Lower lobe of right lung (tissue), 2 donors: ENCODE data around the gene RBBP4. TPM values are rescaled to one million over a fixed set of nuclear protein-coding genes. Genes with fewer than 3 reads are reported as not detected.
A peak's percentile ranks its signal among the peaks of the same experiment; 100 is the strongest.
"Not testable (repeated sequence)": the region's sequence is repeated elsewhere in the genome, so short reads cannot be mapped to it uniquely, and the experiment has no call there.

Experiments used
- ATAC-seq, 2 donors: fragments of 200-7000 bp; cut with Tn5 transposase; one replicate each; pipeline ENCODE4 v1.9.1; 2020 to 2022; ENCODE audit warnings: mild to moderate bottlenecking in 2 of 2, moderate library complexity in 2 of 2
- DNase-seq: peaks from one replicate; pipeline ENCODE4 v3.0.0-alpha.2; 2020
- H3K27ac ChIP-seq: fragments of 200-600 bp; one replicate; pipeline ENCODE4 v1.8.0; 2022
- H3K27me3 ChIP-seq: fragments of 200-600 bp; one replicate; pipeline ENCODE4 v1.8.0; 2022; ENCODE audit warnings: low read depth
- H3K36me3 ChIP-seq: fragments of 200-600 bp; one replicate; pipeline ENCODE4 v1.8.0; 2022; ENCODE audit warnings: mild to moderate bottlenecking
- H3K4me1 ChIP-seq: fragments of 200-600 bp; one replicate; pipeline ENCODE4 v1.8.0; 2022
- H3K4me3 ChIP-seq: fragments of 200-600 bp; one replicate; pipeline ENCODE4 v1.8.0; 2022; ENCODE audit warnings: mild to moderate bottlenecking
- H3K9me3 ChIP-seq: fragments of 200-600 bp; one replicate; pipeline ENCODE4 v1.8.0; 2022
- intact Hi-C: fragments of 100-400 bp; cut with DNase I; formaldehyde crosslinking; loops from one replicate; pipeline ENCODE4 v1.11.0; 2022
- total RNA-seq: library from RNA; stranded (reverse); fragmentation: NEBNext Ultra II Directional; extraction: Animal tissue kit (Norgen Biotek cat#: 25700); gene quantifications from one replicate; pipeline ENCODE4 v1.2.1, GENCODE V29; 2021
- TF ChIP-seq, protein P1 (sequence below): fragments of 200-600 bp; IDR thresholded peaks from one replicate; pipeline ENCODE4 v1.8.0; 2022; ENCODE audit warnings: antibody characterized with exemption, mild to moderate bottlenecking
- donor health status: DM: no; HTN: yes; CAD: no; lungs with severe emphysema.

RBBP4 gene
- total RNA-seq, 1 donor from 2014 or later, result 155 TPM

DNA sequence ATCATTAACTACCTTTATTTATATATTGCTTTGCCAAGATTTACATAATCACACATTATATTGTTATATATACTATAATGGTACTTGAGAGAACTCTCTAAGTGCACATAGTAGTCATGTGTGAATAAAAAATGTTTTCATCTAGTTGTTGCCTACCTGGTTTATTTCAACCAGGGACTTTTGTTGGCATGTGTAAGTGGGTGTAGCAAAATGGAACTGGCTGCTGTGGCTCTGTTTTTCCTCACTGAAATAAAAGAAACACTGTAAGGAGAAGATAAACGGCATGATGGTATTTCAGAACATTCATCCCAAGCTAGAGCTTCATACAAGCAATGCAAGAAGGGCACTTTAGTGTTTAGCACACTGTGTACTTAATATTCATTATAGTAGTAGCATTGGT is 14.9 kb downstream of the RBBP4 start:
- intact Hi-C loops, result no loop called here
- Histone ChIP-seq H3K4me1 (peaks cover 6% of the 10 kb centered on the region), H3K27ac (no peak overlapping the region), H3K4me3 (no peak overlapping the region), H3K9me3 (no peaks in the 10 kb centered on the region), H3K36me3 (peaks cover 99% of the 10 kb centered on the region), H3K27me3 (no peaks in the 10 kb centered on the region)
- no peak for ATAC-seq
- TF ChIP-seq, protein P1, sequence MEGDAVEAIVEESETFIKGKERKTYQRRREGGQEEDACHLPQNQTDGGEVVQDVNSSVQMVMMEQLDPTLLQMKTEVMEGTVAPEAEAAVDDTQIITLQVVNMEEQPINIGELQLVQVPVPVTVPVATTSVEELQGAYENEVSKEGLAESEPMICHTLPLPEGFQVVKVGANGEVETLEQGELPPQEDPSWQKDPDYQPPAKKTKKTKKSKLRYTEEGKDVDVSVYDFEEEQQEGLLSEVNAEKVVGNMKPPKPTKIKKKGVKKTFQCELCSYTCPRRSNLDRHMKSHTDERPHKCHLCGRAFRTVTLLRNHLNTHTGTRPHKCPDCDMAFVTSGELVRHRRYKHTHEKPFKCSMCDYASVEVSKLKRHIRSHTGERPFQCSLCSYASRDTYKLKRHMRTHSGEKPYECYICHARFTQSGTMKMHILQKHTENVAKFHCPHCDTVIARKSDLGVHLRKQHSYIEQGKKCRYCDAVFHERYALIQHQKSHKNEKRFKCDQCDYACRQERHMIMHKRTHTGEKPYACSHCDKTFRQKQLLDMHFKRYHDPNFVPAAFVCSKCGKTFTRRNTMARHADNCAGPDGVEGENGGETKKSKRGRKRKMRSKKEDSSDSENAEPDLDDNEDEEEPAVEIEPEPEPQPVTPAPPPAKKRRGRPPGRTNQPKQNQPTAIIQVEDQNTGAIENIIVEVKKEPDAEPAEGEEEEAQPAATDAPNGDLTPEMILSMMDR, result no peak
- DNase-seq, result no peak

DNA sequence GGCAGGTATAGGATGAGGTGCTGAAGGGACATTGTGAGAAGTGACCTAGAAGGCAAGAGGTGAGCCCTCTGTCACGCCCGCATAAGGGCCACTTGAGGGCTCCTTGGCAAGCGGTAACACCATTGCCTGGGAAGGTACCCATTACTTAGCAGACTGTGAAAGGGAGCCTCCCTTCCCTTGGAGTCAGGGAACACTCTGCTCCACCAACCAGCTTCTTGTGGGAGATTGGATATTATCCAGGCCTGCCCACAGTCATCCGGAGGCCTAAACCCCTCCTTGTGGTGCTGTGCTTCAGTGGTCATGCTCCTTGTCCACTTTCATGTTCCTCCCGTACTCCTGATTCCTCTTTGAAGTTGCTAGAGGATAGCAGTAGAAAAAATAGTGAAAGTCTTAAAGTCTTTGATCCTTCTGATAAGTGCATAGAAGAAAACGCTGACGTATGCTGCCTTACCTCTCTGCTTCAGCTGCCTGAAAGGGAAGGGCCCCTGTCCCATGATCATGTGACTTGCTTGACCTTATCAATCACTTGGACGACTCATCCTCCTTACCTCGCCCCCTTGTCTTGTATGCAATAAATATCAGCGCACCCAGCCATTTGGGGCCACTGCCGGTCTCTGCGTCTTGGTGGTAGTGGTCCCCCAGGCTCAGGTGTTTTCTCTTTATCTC is 16.0 kb downstream of the RBBP4 start:
- H3K27me3 ChIP-seq, result no peaks in the 10 kb centered on the region
- no peak overlapping the region for H3K4me3 ChIP-seq
- peaks cover 6% of the 10 kb centered on the region for H3K4me1 ChIP-seq
- DNase-seq (peak; percentile 74), ATAC-seq (peak; percentile 47 to 82)
- no peaks in the 10 kb centered on the region for H3K9me3 ChIP-seq
- TF ChIP-seq, protein P1, result no peak
- intact Hi-C loops, result no loop called here
- peaks cover 99% of the 10 kb centered on the region for H3K36me3 ChIP-seq
- no peak overlapping the region for H3K27ac ChIP-seq

DNA sequence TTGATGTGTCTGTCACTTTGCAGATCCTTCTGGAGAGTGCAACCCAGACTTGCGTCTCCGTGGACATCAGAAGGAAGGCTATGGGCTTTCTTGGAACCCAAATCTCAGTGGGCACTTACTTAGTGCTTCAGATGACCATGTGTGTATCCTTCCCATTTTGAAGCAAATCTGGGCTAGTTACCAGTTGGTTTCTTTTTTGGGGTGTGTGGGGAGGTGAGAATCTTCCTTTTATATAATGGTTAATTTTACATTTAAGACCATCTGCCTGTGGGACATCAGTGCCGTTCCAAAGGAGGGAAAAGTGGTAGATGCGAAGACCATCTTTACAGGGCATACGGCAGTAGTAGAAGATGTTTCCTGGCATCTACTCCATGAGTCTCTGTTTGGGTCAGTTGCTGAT is 17.7 kb downstream of the RBBP4 start:
- ATAC-seq, DNase-seq, H3K27ac ChIP-seq, H3K27me3 ChIP-seq, H3K4me1 ChIP-seq, H3K9me3 ChIP-seq, H3K4me3 ChIP-seq, intact Hi-C loops: not testable (repeated sequence)
- H3K36me3 ChIP-seq, result peaks cover 99% of the 10 kb centered on the region

DNA sequence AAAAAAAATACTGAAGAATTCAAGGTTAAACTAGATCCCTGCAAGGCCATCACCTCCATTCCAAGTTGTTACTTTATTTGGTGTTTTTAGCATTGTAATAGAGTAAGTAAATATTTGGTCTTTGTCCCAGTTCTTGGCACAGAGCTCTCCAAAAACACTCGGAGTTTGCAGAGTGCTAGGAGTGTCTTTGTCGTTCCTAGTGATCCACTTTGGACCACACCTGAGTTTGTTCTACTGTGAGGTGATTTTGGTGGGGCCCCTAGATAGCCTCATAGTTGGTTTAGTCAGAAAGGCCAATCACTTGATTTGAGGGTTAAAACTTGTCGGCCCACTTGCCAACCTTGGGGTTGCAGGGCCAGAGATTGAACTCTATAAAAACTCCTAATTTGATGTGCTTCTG is 25.9 kb downstream of the RBBP4 start:
- TF ChIP-seq, protein P1, result no peak
- H3K27ac ChIP-seq, result no peak overlapping the region
- peaks cover 29% of the 10 kb centered on the region for H3K4me1 ChIP-seq
- intact Hi-C loops, result no loop called here
- H3K36me3 ChIP-seq, result peaks cover 93% of the 10 kb centered on the region
- ATAC-seq (peak; percentile 89), DNase-seq (no peak)
- no peaks in the 10 kb centered on the region for H3K9me3 ChIP-seq
- no peaks in the 10 kb centered on the region for H3K27me3 ChIP-seq
- no peak overlapping the region for H3K4me3 ChIP-seq

DNA sequence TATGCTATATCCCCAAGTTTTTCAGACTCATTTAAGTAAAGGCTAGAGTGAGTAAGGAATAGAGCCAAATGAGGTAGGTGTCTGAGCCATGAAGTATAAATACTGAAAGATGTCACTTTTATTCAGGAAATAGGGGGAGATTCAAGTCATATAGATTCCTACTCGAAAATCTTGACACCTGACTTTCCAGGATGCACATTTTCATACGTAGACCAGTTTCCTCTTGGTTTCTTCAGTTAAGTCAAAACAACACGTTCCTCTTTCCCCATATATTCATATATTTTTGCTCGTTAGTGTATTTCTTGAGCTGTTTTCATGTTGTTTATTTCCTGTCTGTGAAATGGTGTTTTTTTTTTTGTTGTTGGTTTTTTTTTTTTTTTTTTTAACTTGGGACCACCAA is 29.0 kb downstream of the RBBP4 start:
- H3K9me3 ChIP-seq, H3K4me3 ChIP-seq, ATAC-seq, H3K27ac ChIP-seq, DNase-seq, intact Hi-C loops, H3K27me3 ChIP-seq: not testable (repeated sequence)
- peaks cover 92% of the 10 kb centered on the region for H3K36me3 ChIP-seq
- H3K4me1 ChIP-seq, result peaks cover 50% of the 10 kb centered on the region

DNA sequence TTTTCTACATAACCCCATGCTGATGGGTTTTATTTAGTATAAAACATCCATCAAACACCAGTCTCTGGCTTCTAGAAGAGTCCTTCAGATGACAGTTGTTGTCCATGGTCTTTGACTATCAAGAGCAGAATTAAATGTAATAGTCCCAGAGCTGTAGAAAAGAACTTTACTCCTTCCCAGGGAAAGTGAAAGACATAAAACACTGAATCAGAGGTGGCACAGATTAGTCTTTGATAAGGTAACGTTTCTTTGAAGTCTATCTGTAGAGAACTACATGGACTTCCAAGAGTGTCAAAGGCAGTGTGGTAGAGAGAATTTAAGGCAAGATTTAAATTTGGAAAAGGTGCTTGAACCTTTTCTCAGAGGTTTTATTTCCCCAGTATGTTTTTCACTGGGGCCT is 29.6 kb downstream of the RBBP4 start:
- TF ChIP-seq, protein P1, result no peak
- intact Hi-C loops, result no loop called here
- no peak for ATAC-seq

More for the DNA sequence above, 29.6 kb downstream of the RBBP4 start:
- H3K27me3 ChIP-seq, result no peaks in the 10 kb centered on the region
- H3K27ac ChIP-seq, result no peak overlapping the region
- peaks cover 92% of the 10 kb centered on the region for H3K36me3 ChIP-seq
- peaks cover 52% of the 10 kb centered on the region for H3K4me1 ChIP-seq
- DNase-seq, result no peak
- H3K4me3 ChIP-seq, result no peak overlapping the region
- H3K9me3 ChIP-seq, result no peaks in the 10 kb centered on the region
